PFSK-1 (cell line): ENCODE results near the gene WIPI1.

Source experiments
- POLR2AphosphoS5 ChIP-seq: IDR thresholded peaks from 2 replicates; pipeline ENCODE4 v1.6.1; 2012; ENCODE audit warnings: low read depth, mild to moderate bottlenecking, control low read depth, low read length, moderate library complexity
- TAF1 ChIP-seq: IDR thresholded peaks from 2 replicates; pipeline ENCODE4 v1.6.1; 2012; ENCODE audit warnings: low read length, control low read depth, borderline replicate concordance; ENCODE audit not compliant: insufficient read depth

DNA sequence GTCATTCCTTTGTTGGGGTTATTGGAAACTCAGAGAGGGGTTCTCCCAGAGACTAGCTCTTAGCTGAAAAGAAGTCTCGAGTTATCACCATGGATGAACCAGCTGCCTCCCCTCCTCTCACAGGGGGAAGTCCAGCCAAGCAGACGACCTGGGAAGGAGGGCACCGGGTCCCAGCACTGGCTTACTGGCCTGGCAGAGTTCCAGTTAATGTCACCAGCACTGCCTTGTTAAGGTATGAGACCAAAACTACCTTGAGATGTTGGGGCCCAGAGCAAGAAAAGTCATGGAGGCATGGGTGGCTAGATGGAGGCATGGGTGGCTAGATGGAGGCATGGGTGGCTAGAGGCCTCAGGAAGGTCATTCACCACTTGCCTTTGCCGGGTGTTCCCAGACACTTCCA, 72.4 kb downstream of the WIPI1 start:
- TF ChIP-seq TAF1 (no peak), POLR2AphosphoS5 (no peak)
